ENCODE results near the gene CEACAM18. TPM values are rescaled to one million over a fixed set of nuclear protein-coding genes. Genes with fewer than 3 reads are reported as not detected.

The CEACAM18 gene
- total RNA-seq, 2 donors from 2014 or later: not detected

- H3K36me3 ChIP-seq: no peaks in the 10 kb centered on the region
- no peak for TF ChIP-seq CTCF (IDR thresholded peaks at IDR 0.05)
- H3K9ac ChIP-seq (ENCODE audit: low read depth in 2 of 2, low read length in 2 of 2): no peak overlapping the region
- no peaks in the 10 kb centered on the region for H3K4me1 ChIP-seq
- H3K27ac ChIP-seq: no peak overlapping the region
- intact Hi-C loops (cut with DNase I): no loop called here
- no peaks in the 10 kb centered on the region for H3K27me3 ChIP-seq
- H3K4me3 ChIP-seq: no peak overlapping the region
- no peak for DNase-seq
- H3K9me3 ChIP-seq: no peaks in the 10 kb centered on the region
Observed at GRCh38 chr19:51507640-51508058, 29.3 kb downstream of the CEACAM18 start.

GRCh38 chr19:51508059-51508733, 29.9 kb downstream of the CEACAM18 start:
- Histone ChIP-seq H3K4me3 (no peak overlapping the region), H3K27ac (no peak overlapping the region), H3K9ac (ENCODE audit: low read depth in 2 of 2, low read length in 2 of 2) (no peak overlapping the region), H3K4me1 (no peaks in the 10 kb centered on the region), H3K27me3 (no peaks in the 10 kb centered on the region), H3K9me3 (no peaks in the 10 kb centered on the region), H3K36me3 (no peaks in the 10 kb centered on the region)
- no peak for DNase-seq
- TF ChIP-seq CTCF (IDR thresholded peaks at IDR 0.05): no peak
- intact Hi-C loops (cut with DNase I): no loop called here

- no peak for TF ChIP-seq CTCF (IDR thresholded peaks at IDR 0.05)
- no peak overlapping the region for H3K27ac ChIP-seq
- DNase-seq: no peak
- no peaks in the 10 kb centered on the region for H3K27me3 ChIP-seq
- H3K4me1 ChIP-seq: no peaks in the 10 kb centered on the region
- intact Hi-C loops (cut with DNase I): loop anchor here (5.0 kb wide), 1 partner anchor 38 kb away; no protein-coding TSS in a partner anchor
- H3K36me3 ChIP-seq: no peaks in the 10 kb centered on the region
- no peak overlapping the region for H3K9ac ChIP-seq (ENCODE audit: low read depth in 2 of 2, low read length in 2 of 2)
- no peak overlapping the region for H3K4me3 ChIP-seq
- no peaks in the 10 kb centered on the region for H3K9me3 ChIP-seq
Observed at GRCh38 chr19:51509823-51510660, 31.7 kb downstream of the CEACAM18 start.

- H3K9ac ChIP-seq (ENCODE audit: low read depth in 2 of 2, low read length in 2 of 2): no peak overlapping the region
Observed at GRCh38 chr19:51511353-51511752, 33.0 kb downstream of the CEACAM18 start.

More at GRCh38 chr19:51511353-51511752, 33.0 kb downstream of the CEACAM18 start:
- Histone ChIP-seq H3K9me3 (no peaks in the 10 kb centered on the region), H3K27me3 (no peaks in the 10 kb centered on the region), H3K27ac (no peak overlapping the region), H3K4me1 (no peaks in the 10 kb centered on the region), H3K36me3 (no peaks in the 10 kb centered on the region), H3K4me3 (no peak overlapping the region)
- TF ChIP-seq CTCF (IDR thresholded peaks at IDR 0.05): no peak
- no peak for DNase-seq
- intact Hi-C loops (cut with DNase I): loop anchor here (5.0 kb wide), 1 partner anchor 39 kb away; no protein-coding TSS in a partner anchor

Measured in colonic mucosa (tissue), 4 donors.